Kidney (tissue), 14 donors: ENCODE measurements around the gene PCGF1. TPM values are rescaled to one million over a fixed set of nuclear protein-coding genes. Genes with fewer than 3 reads are reported as not detected.

Experiments used
- DNase-seq, 5 donors: peaks; one replicate each; pipeline ENCODE4 v3.0.0-alpha.2; 2013 to 2020
- FAIRE-seq: peaks from 2 replicates; lab custom pipeline; 2012; peaks lifted over from hg19 to GRCh38; lab: Jason Lieb, UNC
- H3K27ac ChIP-seq, 2 donors: one replicate each; pipeline ENCODE4 v1.7.0; 2013; ENCODE audit warnings: low read depth in 2 of 2, low read length in 2 of 2, inconsistent platforms in 1 of 2
- H3K27me3 ChIP-seq: one replicate; pipeline ENCODE4 v1.7.1; 2013; ENCODE audit warnings: low read length, inconsistent platforms; ENCODE audit not compliant: control insufficient read depth, insufficient read depth
- H3K36me3 ChIP-seq, 3 donors: one replicate each; pipeline versions ENCODE4 v1.7.0 to v1.7.1; 2013; ENCODE audit warnings: low read length in 3 of 3, control low read depth in 1 of 3, inconsistent platforms in 1 of 3; ENCODE audit not compliant: insufficient read depth in 3 of 3, control insufficient read depth in 2 of 3
- H3K4me1 ChIP-seq, 3 donors: one replicate each; pipeline versions ENCODE4 v1.7.0 to v1.7.1; 2013; ENCODE audit warnings: low read length in 3 of 3, inconsistent platforms in 1 of 3, low read depth in 1 of 3; ENCODE audit not compliant: control insufficient read depth in 2 of 3, insufficient read depth in 2 of 3
- H3K4me3 ChIP-seq, 3 donors: one replicate each; pipeline versions ENCODE4 v1.7.0 to v1.8.1; 2013; ENCODE audit warnings: low read length in 3 of 3, control low read depth in 1 of 3, inconsistent platforms in 1 of 3
- H3K9ac ChIP-seq, 3 donors: one replicate each; pipeline versions ENCODE4 v1.7.0 to v1.7.1; 2013; ENCODE audit warnings: low read length in 3 of 3, control low read depth in 1 of 3, inconsistent platforms in 1 of 3
- H3K9me3 ChIP-seq, 3 donors: one replicate each; pipeline versions ENCODE4 v1.7.0 to v1.7.1; 2013; ENCODE audit warnings: low read length in 3 of 3, control low read depth in 1 of 3, inconsistent platforms in 1 of 3; ENCODE audit not compliant: control insufficient read depth in 2 of 3, insufficient read depth in 1 of 3
- CTCF ChIP-seq: IDR thresholded peaks from 3 replicates; pipeline ENCODE4 v1.5.1; 2012; ENCODE audit warnings: mild to moderate bottlenecking, moderate library complexity, borderline replicate concordance; ENCODE audit not compliant: insufficient read depth; ENCODE audit errors: extremely low read depth
- intact Hi-C: fragments of 100-400 bp; cut with DNase I; formaldehyde crosslinking; loops from one replicate; pipeline ENCODE4 v1.11.1; 2022
- polyA plus RNA-seq: library from polyadenylated mRNA; stranded (reverse); fragments of 350-450 nt; fragmentation: Illumina TruSeq; extraction: RNeasy Lipid Tissue Mini Kit (QIAGEN cat#74804); gene quantifications from one replicate; pipeline ENCODE4 v1.2.3, GENCODE V29; 2014; ENCODE audit warnings: low read depth, low replicate concordance; ENCODE audit not compliant: insufficient read depth
- total RNA-seq: library from RNA; stranded (reverse); fragmentation: NEBNext Ultra II Directional; extraction: Animal tissue kit (Norgen Biotek cat#: 25700); gene quantifications from one replicate; pipeline ENCODE4 v1.2.1, GENCODE V29; 2021
- donor health status: control.
- donor health status: control.
- donor health status: control.
- donor health status: control.
- donor health status: control.
- donor health status: DM: yes; HTN: yes; CAD: no.
- donor health status: Normal renal cell carcinoma (clear cell type).

PCGF1 gene
- total and polyA plus RNA-seq, 2 donors from 2014 or later, result 20.1 to 20.7 TPM

DNA sequence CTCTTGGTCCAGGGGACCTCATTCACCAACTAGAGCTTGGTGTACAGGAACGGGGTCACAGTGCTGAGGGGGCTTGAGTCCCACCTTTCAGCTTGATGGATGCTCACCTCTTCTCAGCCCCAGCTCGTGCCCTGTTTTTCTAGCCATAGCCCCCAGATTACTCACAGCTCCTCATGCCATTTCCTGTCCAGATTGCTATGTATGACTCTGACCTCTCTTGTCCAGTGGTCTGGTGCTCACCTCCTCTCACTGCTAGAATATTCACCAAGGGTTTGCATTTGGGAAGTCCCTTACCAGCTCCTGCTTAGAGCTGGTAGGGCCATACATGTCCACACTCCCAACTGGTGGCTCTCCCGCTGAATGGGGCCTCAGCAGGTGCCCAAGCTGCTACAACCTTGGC is 13.9 kb downstream of the PCGF1 start:
- no peaks in the 10 kb centered on the region for H3K9me3 ChIP-seq
- H3K27me3 ChIP-seq, result peaks cover 5% of the 10 kb centered on the region
- no peak for FAIRE-seq
- DNase-seq, result no peak
- H3K9ac ChIP-seq, result no peak overlapping the region
- H3K36me3 ChIP-seq, result peaks cover 0 to 30% (median 24%) of the 10 kb centered on the region in 3 donors
- TF ChIP-seq CTCF, result no peak
- intact Hi-C loops, result no loop called here
- no peak overlapping the region for H3K4me3 ChIP-seq
- H3K27ac ChIP-seq, result no peak overlapping the region
- H3K4me1 ChIP-seq, result peaks cover 0 to 8% (median 6%) of the 10 kb centered on the region in 3 donors

- H3K9me3 ChIP-seq, result no peaks in the 10 kb centered on the region
- no peak overlapping the region for H3K27ac ChIP-seq
- intact Hi-C loops, result no loop called here
- no peaks in the 10 kb centered on the region for H3K27me3 ChIP-seq
- H3K4me1 ChIP-seq, result no peaks in the 10 kb centered on the region
- peak in 1 of 5 donors; percentile 12 for DNase-seq
- H3K9ac ChIP-seq, result no peak overlapping the region
- H3K36me3 ChIP-seq, result peaks cover 0 to 30% (median 24%) of the 10 kb centered on the region in 3 donors
- no peak overlapping the region for H3K4me3 ChIP-seq
- FAIRE-seq, result no peak
- TF ChIP-seq CTCF, result no peak
Measured at GRCh38 chr2:74491648-74492544, 15.6 kb downstream of the PCGF1 start.

GRCh38 chr2:74489906-74490305 is 17.6 kb downstream of the PCGF1 start:
- Histone ChIP-seq H3K27ac (no peak overlapping the region), H3K4me3 (no peak overlapping the region), H3K27me3 (no peaks in the 10 kb centered on the region), H3K36me3 (peaks cover 0 to 30% (median 28%) of the 10 kb centered on the region in 3 donors), H3K9me3 (no peaks in the 10 kb centered on the region), H3K4me1 (no peaks in the 10 kb centered on the region), H3K9ac (no peak overlapping the region)
- intact Hi-C loops, result loop anchor here (5.0 kb wide), 1 partner anchor 97 kb away; no protein-coding TSS in a partner anchor
- DNase-seq, result no peak
- no peak for FAIRE-seq
- no peak for TF ChIP-seq CTCF
